T-helper 2 cell treated with Interferon-gamma antibody and Interleukin-4, amounts not matched to agents 100 ng/mL and 5 ng/mL, for 36 hours (primary cell): Measurements from ENCODE around the gene SNRNP48. TPM values are rescaled to one million over a fixed set of nuclear protein-coding genes. Genes with fewer than 3 reads are reported as not detected.

Source experiments
- intact Hi-C: fragments of 100-400 bp; cut with micrococcal nuclease; formaldehyde crosslinking; loops from one replicate; pipeline ENCODE4 v1.15.1; 2023
- total RNA-seq: library from RNA; stranded (reverse); gene quantifications from 2 replicates; pipeline ENCODE4 v1.2.3, GENCODE V29; 2022

The SNRNP48 gene
- total RNA-seq, 1 donor from 2014 or later, result 15.5 TPM

GRCh38 chr6:7558781-7559180, 31.2 kb upstream of the SNRNP48 start:
- intact Hi-C loops, result no loop called here

- intact Hi-C loops, result no loop called here
Observed at GRCh38 chr6:7559196-7559595, 30.8 kb upstream of the SNRNP48 start.

- intact Hi-C loops, result no loop called here
Observed at GRCh38 chr6:7559651-7560385, 30.2 kb upstream of the SNRNP48 start.

GRCh38 chr6:7561153-7561964, 28.6 kb upstream of the SNRNP48 start:
- intact Hi-C loops, result no loop called here

GRCh38 chr6:7562769-7563168, 27.2 kb upstream of the SNRNP48 start:
- intact Hi-C loops, result no loop called here

DNA sequence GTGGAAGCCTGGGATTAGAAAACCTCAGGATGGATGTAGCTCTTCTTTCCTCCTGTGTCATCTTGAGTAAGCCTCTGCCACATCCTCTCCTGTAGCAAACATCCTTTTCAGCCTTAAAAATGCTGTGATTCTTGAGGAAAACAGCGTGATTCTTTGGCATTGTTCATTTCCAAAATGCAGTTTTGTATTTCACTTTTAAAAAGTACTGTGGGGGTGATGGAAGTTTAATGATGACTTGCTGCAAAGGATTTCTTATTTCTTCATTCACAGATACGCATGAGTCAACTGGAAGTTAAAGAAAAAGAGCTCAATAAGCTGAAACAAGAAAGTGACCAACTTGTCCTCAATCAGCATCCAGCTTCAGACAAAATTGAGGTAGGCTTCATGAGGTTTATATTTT, 23.9 kb upstream of the SNRNP48 start:
- intact Hi-C loops, result no loop called here

- intact Hi-C loops, result no loop called here
Observed at GRCh38 chr6:7566617-7567173, 23.3 kb upstream of the SNRNP48 start.

DNA sequence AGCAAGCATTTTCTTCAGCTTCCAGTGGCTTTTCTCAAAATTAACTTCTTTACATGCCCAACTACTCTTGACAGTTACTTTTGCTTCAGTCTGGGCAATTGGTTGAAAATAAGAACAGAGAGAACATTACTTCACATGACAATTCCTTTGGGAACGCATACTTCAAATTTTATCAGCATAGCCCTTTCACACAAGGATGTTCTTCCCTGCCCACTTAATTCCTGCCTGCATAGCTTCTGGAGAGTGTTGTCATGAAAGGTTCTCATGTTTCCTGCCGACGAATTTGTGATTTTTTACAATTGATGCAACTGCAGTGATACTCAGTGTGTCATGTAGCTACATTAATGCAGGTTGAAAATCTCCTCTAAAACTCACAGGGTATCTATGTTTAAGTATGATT, 22.0 kb upstream of the SNRNP48 start:
- intact Hi-C loops, result no loop called here

DNA sequence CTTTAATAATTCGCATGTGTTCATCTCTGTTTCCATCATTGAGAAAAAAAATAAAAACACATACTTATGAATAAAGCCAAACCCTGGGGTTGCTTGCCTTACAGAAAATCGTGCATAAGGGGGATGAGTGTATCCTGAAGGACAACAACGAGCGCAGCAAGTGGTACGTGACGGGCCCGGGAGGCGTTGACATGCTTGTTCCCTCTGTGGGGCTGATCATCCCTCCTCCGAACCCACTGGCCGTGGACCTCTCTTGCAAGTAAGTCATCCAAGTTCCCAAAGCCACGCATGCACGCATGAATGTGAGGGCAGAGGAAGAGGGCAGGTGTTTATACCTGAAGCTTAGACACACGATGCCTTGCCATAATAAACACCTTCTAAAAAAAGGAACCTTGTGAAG, 20.9 kb upstream of the SNRNP48 start:
- intact Hi-C loops, result no loop called here

GRCh38 chr6:7572213-7572943, 17.6 kb upstream of the SNRNP48 start:
- intact Hi-C loops, result no loop called here

DNA sequence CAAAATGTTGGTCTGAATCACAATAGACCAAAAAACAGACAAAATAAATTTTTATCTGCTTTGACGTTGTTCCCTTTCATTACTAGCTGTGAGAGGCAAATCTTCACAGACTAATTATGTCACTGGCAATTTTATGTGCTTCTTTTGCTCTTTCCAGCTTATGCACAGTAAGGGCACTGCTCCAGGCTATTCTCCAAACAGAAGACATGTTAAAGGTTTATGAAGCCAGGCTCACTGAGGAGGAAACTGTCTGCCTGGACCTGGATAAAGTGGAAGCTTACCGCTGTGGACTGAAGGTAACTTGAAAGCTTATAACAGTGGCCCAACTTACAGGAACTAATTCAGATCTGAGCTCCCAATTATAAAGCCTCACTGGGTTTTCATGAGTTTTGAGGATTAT, 15.5 kb upstream of the SNRNP48 start:
- intact Hi-C loops, result no loop called here

DNA sequence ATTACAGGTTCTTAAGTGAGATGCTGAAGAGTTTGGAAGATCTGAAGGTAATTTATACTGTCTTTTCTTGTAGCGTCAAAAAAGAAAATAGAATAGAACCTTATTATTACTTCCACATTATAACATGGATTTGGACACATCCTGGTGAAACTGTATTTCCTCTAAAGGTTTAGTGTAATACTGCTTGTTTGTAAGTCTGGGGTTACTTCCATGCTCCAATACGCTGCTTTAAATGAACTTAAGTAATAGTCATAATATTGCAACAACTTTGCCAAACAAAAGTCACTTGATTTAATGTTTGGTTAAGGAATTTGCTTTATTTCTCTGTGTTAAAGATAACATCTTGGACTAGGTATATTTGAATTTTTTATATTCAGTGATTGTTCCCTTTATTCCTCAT, 11.5 kb upstream of the SNRNP48 start:
- intact Hi-C loops, result no loop called here

GRCh38 chr6:7578931-7579330, 11.1 kb upstream of the SNRNP48 start:
- intact Hi-C loops, result no loop called here

DNA sequence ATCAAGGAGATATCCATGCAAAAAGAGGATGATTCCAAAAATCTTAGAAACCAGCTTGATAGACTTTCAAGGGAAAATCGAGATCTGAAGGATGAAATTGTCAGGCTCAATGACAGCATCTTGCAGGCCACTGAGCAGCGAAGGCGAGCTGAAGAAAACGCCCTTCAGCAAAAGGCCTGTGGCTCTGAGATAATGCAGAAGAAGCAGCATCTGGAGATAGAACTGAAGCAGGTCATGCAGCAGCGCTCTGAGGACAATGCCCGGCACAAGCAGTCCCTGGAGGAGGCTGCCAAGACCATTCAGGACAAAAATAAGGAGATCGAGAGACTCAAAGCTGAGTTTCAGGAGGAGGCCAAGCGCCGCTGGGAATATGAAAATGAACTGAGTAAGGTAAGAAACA, 10.1 kb upstream of the SNRNP48 start:
- intact Hi-C loops, result no loop called here

DNA sequence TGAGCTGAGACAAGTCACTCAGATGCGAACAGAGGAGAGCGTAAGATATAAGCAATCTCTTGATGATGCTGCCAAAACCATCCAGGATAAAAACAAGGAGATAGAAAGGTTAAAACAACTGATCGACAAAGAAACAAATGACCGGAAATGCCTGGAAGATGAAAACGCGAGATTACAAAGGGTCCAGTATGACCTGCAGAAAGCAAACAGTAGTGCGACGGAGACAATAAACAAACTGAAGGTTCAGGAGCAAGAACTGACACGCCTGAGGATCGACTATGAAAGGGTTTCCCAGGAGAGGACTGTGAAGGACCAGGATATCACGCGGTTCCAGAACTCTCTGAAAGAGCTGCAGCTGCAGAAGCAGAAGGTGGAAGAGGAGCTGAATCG, 9.5 kb upstream of the SNRNP48 start:
- intact Hi-C loops, result no loop called here

GRCh38 chr6:7580927-7581618, 8.9 kb upstream of the SNRNP48 start:
- intact Hi-C loops, result no loop called here

- intact Hi-C loops, result no loop called here
Observed at GRCh38 chr6:7585287-7585930, 4.6 kb upstream of the SNRNP48 start.

- intact Hi-C loops, result no loop called here
Observed at GRCh38 chr6:7587631-7588100, 2.3 kb upstream of the SNRNP48 start.

GRCh38 chr6:7588506-7588905, 1.5 kb upstream of the SNRNP48 start:
- intact Hi-C loops, result no loop called here

DNA sequence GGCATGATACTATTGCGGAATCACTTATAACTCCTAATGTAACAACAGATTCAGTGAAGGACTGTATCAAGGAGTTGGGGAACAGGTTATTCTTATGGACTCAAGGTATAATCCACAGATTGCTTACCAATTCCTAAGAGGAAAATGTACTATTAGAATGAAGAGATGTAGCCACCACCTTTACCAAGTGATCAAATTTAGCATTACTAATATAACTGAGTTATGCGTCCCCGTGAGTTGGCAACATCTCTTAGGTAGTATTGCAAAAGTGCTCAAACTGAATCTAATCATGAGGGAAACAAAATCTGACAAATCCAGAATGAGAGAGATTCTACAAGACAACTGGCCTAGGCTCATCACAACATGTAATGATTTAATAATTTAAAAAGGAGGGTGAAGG, 777 bp upstream of the SNRNP48 start:
- intact Hi-C loops, result no loop called here

GRCh38 chr6:7590918-7591302, 912 bp downstream of the SNRNP48 start:
- intact Hi-C loops, result loop anchor here (1.0 to 5.0 kb wide), 4 partner anchors 202 to 846 kb away; partner anchors contain the start of genes BLOC1S5, CAGE1, RIOK1 and SLC35B3
